Activated CD4-positive, alpha-beta memory T cell treated with anti-CD3 and anti-CD28 coated beads for 36 hours (primary cell): Measurements from ENCODE around the gene CARMIL1. TPM values are rescaled to one million over a fixed set of nuclear protein-coding genes. Genes with fewer than 3 reads are reported as not detected.
"Not testable (repeated sequence)": the region's sequence is repeated elsewhere in the genome, so short reads cannot be mapped to it uniquely, and the experiment has no call there.

ENCODE experiments used
- CTCF ChIA-PET: fragments of 350-600 bp; sonication (Branson Sonifier 250); formaldehyde crosslinking; loops from one replicate; lab custom pipeline; 2021; ENCODE audit warnings: antibody characterized with exemption, inconsistent platforms; lab: Charles Lee
- POLR2A ChIA-PET: fragments of 350-600 bp; sonication (Branson Sonifier 250); formaldehyde crosslinking; loops from one replicate; lab custom pipeline; 2021; ENCODE audit warnings: antibody characterized with exemption; lab: Charles Lee
- DNase-seq: peaks from one replicate; pipeline ENCODE4 v3.0.0-alpha.2; 2020
- H3K27ac Mint-ChIP-seq: one replicate; pipeline ENCODE4 v1.8.0; 2021; ENCODE audit warnings: mixed read lengths
- H3K27me3 Mint-ChIP-seq: one replicate; pipeline ENCODE4 v1.8.0; 2021; ENCODE audit warnings: mixed read lengths
- H3K36me3 Mint-ChIP-seq: one replicate; pipeline ENCODE4 v1.8.0; 2021; ENCODE audit warnings: mixed read lengths
- H3K4me1 Mint-ChIP-seq: one replicate; pipeline ENCODE4 v1.8.0; 2021; ENCODE audit warnings: low read depth, mixed read lengths
- H3K4me3 Mint-ChIP-seq: one replicate; pipeline ENCODE4 v1.8.0; 2021; ENCODE audit warnings: mild to moderate bottlenecking, mixed read lengths
- H3K9me3 Mint-ChIP-seq: one replicate; pipeline ENCODE4 v1.8.0; 2021; ENCODE audit warnings: mixed read lengths
- intact Hi-C: fragments of 100-400 bp; cut with micrococcal nuclease; formaldehyde crosslinking; loops from one replicate; pipeline ENCODE4 v1.15.1; 2023
- total RNA-seq, 2 experiments: library from RNA; stranded (reverse); gene quantifications; one replicate each; pipeline ENCODE4 v1.2.3, GENCODE V29; 2021

Gene CARMIL1
- total RNA-seq, 2 experiments from 2014 or later = 2.4 to 2.7 TPM

GRCh38 chr6:25579391-25579883 is 300.3 kb downstream of the CARMIL1 start:
- ChIA-PET POLR2A (no interaction called here), CTCF (interaction anchor here (0.6 to 1.0 kb wide), 2 partner anchors 23 to 500 kb away, joined by 3 to 4 read pairs; no protein-coding TSS in a partner anchor)
- H3K27ac Mint-ChIP-seq = no peak overlapping the region
- H3K36me3 Mint-ChIP-seq = no peaks in the 10 kb centered on the region
- no peaks in the 10 kb centered on the region for H3K27me3 Mint-ChIP-seq
- no peaks in the 10 kb centered on the region for H3K9me3 Mint-ChIP-seq
- H3K4me1 Mint-ChIP-seq = peaks cover 9% of the 10 kb centered on the region
- no peak overlapping the region for H3K4me3 Mint-ChIP-seq
- intact Hi-C loops = no loop called here
- no peak for DNase-seq

GRCh38 chr6:25579902-25580495 is 300.8 kb downstream of the CARMIL1 start:
- ChIA-PET CTCF (interaction anchor here (0.6 to 1.0 kb wide), 3 partner anchors 23 to 501 kb away, joined by 3 to 4 read pairs (median 4); no protein-coding TSS in a partner anchor), POLR2A (no interaction called here)
- Mint-ChIP-seq H3K4me3 (no peak overlapping the region), H3K36me3 (no peaks in the 10 kb centered on the region), H3K27ac (peak overlapping the region; percentile 1), H3K4me1 (peaks cover 9% of the 10 kb centered on the region), H3K27me3 (no peaks in the 10 kb centered on the region), H3K9me3 (no peaks in the 10 kb centered on the region)
- intact Hi-C loops = no loop called here
- no peak for DNase-seq

- POLR2A ChIA-PET = no interaction called here
- peaks cover 9% of the 10 kb centered on the region for H3K4me1 Mint-ChIP-seq
These were observed 302.9 kb downstream of the CARMIL1 start for GRCh38 chr6:25582101-25582500.

GRCh38 chr6:25583099-25583498 is 303.9 kb downstream of the CARMIL1 start:
- no peaks in the 10 kb centered on the region for H3K9me3 Mint-ChIP-seq
- no peaks in the 10 kb centered on the region for H3K27me3 Mint-ChIP-seq
- peaks cover 9% of the 10 kb centered on the region for H3K4me1 Mint-ChIP-seq
- H3K36me3 Mint-ChIP-seq = no peaks in the 10 kb centered on the region
- ChIA-PET POLR2A (no interaction called here), CTCF (interaction anchor here (0.6 kb wide), 1 partner anchor 409 kb away, joined by 4 read pairs; no protein-coding TSS in a partner anchor)
- H3K4me3 Mint-ChIP-seq = no peak overlapping the region
- no peak overlapping the region for H3K27ac Mint-ChIP-seq
- DNase-seq = peak; percentile 15
- intact Hi-C loops = no loop called here

More at GRCh38 chr6:25582101-25582500, 302.9 kb downstream of the CARMIL1 start:
- Mint-ChIP-seq H3K27me3 (no peaks in the 10 kb centered on the region), H3K9me3 (no peaks in the 10 kb centered on the region), H3K36me3 (no peaks in the 10 kb centered on the region), H3K27ac (no peak overlapping the region), H3K4me3 (no peak overlapping the region)
- intact Hi-C loops = no loop called here
- DNase-seq = no peak
- CTCF ChIA-PET = interaction anchor here (1.5 to 2.2 kb wide), 2 partner anchors 20 to 26 kb away, joined by 4 to 5 read pairs; no protein-coding TSS in a partner anchor

GRCh38 chr6:25583906-25584305 is 304.7 kb downstream of the CARMIL1 start:
- no peaks in the 10 kb centered on the region for H3K9me3 Mint-ChIP-seq
- H3K36me3 Mint-ChIP-seq = no peaks in the 10 kb centered on the region
- no peak overlapping the region for H3K4me3 Mint-ChIP-seq
- H3K27me3 Mint-ChIP-seq = no peaks in the 10 kb centered on the region
- ChIA-PET POLR2A (no interaction called here), CTCF (no interaction called here)
- no peak for DNase-seq
- peaks cover 9% of the 10 kb centered on the region for H3K4me1 Mint-ChIP-seq
- intact Hi-C loops = no loop called here
- H3K27ac Mint-ChIP-seq = no peak overlapping the region

- Mint-ChIP-seq H3K9me3 (no peaks in the 10 kb centered on the region), H3K27ac (no peak overlapping the region), H3K36me3 (no peaks in the 10 kb centered on the region), H3K4me1 (peaks cover 2% of the 10 kb centered on the region), H3K4me3 (no peak overlapping the region), H3K27me3 (no peaks in the 10 kb centered on the region)
- DNase-seq = no peak
- ChIA-PET POLR2A (no interaction called here), CTCF (no interaction called here)
- intact Hi-C loops = no loop called here
These were observed 306.1 kb downstream of the CARMIL1 start for GRCh38 chr6:25585225-25585624.

GRCh38 chr6:25586119-25586518 is 306.9 kb downstream of the CARMIL1 start:
- intact Hi-C loops, H3K36me3 Mint-ChIP-seq, POLR2A ChIA-PET, H3K27me3 Mint-ChIP-seq, H3K4me3 Mint-ChIP-seq, H3K27ac Mint-ChIP-seq, H3K4me1 Mint-ChIP-seq, CTCF ChIA-PET, DNase-seq, H3K9me3 Mint-ChIP-seq: not testable (repeated sequence)

GRCh38 chr6:25586927-25587326 is 307.8 kb downstream of the CARMIL1 start:
- CTCF ChIA-PET = no interaction called here
- Mint-ChIP-seq H3K36me3 (no peaks in the 10 kb centered on the region), H3K4me3 (no peak overlapping the region), H3K4me1 (no peaks in the 10 kb centered on the region), H3K27me3 (no peaks in the 10 kb centered on the region), H3K9me3 (no peaks in the 10 kb centered on the region), H3K27ac (no peak overlapping the region)
- POLR2A ChIA-PET = no interaction called here
- DNase-seq = no peak
- intact Hi-C loops = no loop called here

- H3K4me1 Mint-ChIP-seq = no peaks in the 10 kb centered on the region
- ChIA-PET CTCF (interaction anchor here (0.7 to 1.4 kb wide), 2 partner anchors 37 to 121 kb away, joined by 3 to 4 read pairs; no protein-coding TSS in a partner anchor), POLR2A (no interaction called here)
- H3K27ac Mint-ChIP-seq = no peak overlapping the region
- H3K9me3 Mint-ChIP-seq = no peaks in the 10 kb centered on the region
- no peak overlapping the region for H3K4me3 Mint-ChIP-seq
- intact Hi-C loops = no loop called here
- no peaks in the 10 kb centered on the region for H3K36me3 Mint-ChIP-seq
- H3K27me3 Mint-ChIP-seq = no peaks in the 10 kb centered on the region
- DNase-seq = no peak
These were observed 311.8 kb downstream of the CARMIL1 start for GRCh38 chr6:25590986-25591385.

GRCh38 chr6:25596928-25597818 is 318.0 kb downstream of the CARMIL1 start:
- H3K4me1 Mint-ChIP-seq = no peaks in the 10 kb centered on the region
- H3K9me3 Mint-ChIP-seq = no peaks in the 10 kb centered on the region
- CTCF ChIA-PET = no interaction called here
- H3K27ac Mint-ChIP-seq = no peak overlapping the region
- intact Hi-C loops = no loop called here
- no peak for DNase-seq
- POLR2A ChIA-PET = no interaction called here
- H3K36me3 Mint-ChIP-seq = no peaks in the 10 kb centered on the region
- H3K27me3 Mint-ChIP-seq = no peaks in the 10 kb centered on the region
- no peak overlapping the region for H3K4me3 Mint-ChIP-seq

- POLR2A ChIA-PET = no interaction called here
These were observed 320.4 kb downstream of the CARMIL1 start for GRCh38 chr6:25599516-25600085.

More at GRCh38 chr6:25599516-25600085, 320.4 kb downstream of the CARMIL1 start:
- intact Hi-C loops = loop anchor here (2.0 kb wide), 1 partner anchor 43 kb away; no protein-coding TSS in a partner anchor
- Mint-ChIP-seq H3K9me3 (no peaks in the 10 kb centered on the region), H3K4me3 (no peak overlapping the region), H3K4me1 (no peaks in the 10 kb centered on the region), H3K27me3 (no peaks in the 10 kb centered on the region), H3K36me3 (no peaks in the 10 kb centered on the region), H3K27ac (no peak overlapping the region)
- DNase-seq = no peak
- CTCF ChIA-PET = interaction anchor here (0.9 to 4.5 kb wide), 7 partner anchors 37 to 529 kb away, joined by 3 to 23 read pairs (median 3); no protein-coding TSS in a partner anchor
